SK-N-SH treated with all-trans-retinoic acid at 6 μM for 48 hours (cell line): ENCODE measurements around the gene TPP2.

ENCODE experiments used
- ARNTL ChIP-seq: fragments of 450-650 bp; formaldehyde crosslinking; IDR thresholded peaks from 2 replicates; pipeline ENCODE4 v1.5.0; 2020; ENCODE audit warnings: low read depth, mild to moderate bottlenecking, moderate library complexity, borderline replicate concordance
- CREB5 ChIP-seq: fragments of 250-450 bp; sonication (Bioruptor Pico); IDR thresholded peaks from 2 replicates; pipeline ENCODE4 v1.5.1; 2020; ENCODE audit warnings: low read depth, mild to moderate bottlenecking, moderate library complexity
- CSRNP3 ChIP-seq: fragments of 250-450 bp; sonication (Bioruptor Pico); IDR thresholded peaks from 2 replicates; pipeline ENCODE4 v1.5.1; 2021; ENCODE audit warnings: mild to moderate bottlenecking, moderate library complexity
- PATZ1 ChIP-seq: fragments of 250-450 bp; sonication (Bioruptor Pico); IDR thresholded peaks from 2 replicates; pipeline ENCODE4 v1.8.0; 2020; ENCODE audit warnings: mild to moderate bottlenecking, moderate library complexity, borderline replicate concordance
- ZNF70 ChIP-seq: fragments of 450-650 bp; formaldehyde crosslinking; IDR thresholded peaks from 2 replicates; pipeline ENCODE4 v1.5.0; 2020; ENCODE audit warnings: mild to moderate bottlenecking, moderate library complexity
- TF ChIP-seq, protein P1 (sequence below): fragments of 250-450 bp; sonication (Bioruptor Pico); IDR thresholded peaks from 2 replicates; pipeline ENCODE4 v1.8.0; 2021; ENCODE audit warnings: low read depth, mild to moderate bottlenecking, moderate library complexity, borderline replicate concordance

GRCh38 chr13:102702965-102703725 is 106.4 kb downstream of the TPP2 start:
- TF ChIP-seq CREB5 (CRISPR knock-in tag) = no peak
- TF ChIP-seq ZNF70 (CRISPR knock-in tag) = no peak
- TF ChIP-seq, protein P1, sequence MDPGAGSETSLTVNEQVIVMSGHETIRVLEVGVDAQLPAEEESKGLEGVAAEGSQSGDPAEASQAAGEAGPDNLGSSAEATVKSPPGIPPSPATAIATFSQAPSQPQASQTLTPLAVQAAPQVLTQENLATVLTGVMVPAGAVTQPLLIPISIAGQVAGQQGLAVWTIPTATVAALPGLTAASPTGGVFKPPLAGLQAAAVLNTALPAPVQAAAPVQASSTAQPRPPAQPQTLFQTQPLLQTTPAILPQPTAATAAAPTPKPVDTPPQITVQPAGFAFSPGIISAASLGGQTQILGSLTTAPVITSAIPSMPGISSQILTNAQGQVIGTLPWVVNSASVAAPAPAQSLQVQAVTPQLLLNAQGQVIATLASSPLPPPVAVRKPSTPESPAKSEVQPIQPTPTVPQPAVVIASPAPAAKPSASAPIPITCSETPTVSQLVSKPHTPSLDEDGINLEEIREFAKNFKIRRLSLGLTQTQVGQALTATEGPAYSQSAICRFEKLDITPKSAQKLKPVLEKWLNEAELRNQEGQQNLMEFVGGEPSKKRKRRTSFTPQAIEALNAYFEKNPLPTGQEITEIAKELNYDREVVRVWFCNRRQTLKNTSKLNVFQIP (CRISPR knock-in tag) = no peak
- no peak for TF ChIP-seq PATZ1 (CRISPR knock-in tag)
- TF ChIP-seq ARNTL (CRISPR knock-in tag) = no peak
- TF ChIP-seq CSRNP3 (CRISPR knock-in tag) = no peak
